GM19328 (cell line): ENCODE data around the gene PKDCC.
"Not testable (repeated sequence)": the region's sequence is repeated elsewhere in the genome, so short reads cannot be mapped to it uniquely, and the experiment has no call there.

ENCODE experiments used
- ATAC-seq: cut with Tn5 transposase; IDR thresholded peaks from one replicate; pipeline ENCODE4 v1.9.1; 2021; ENCODE audit warnings: mild to moderate bottlenecking, moderate library complexity; ENCODE audit not compliant: unreplicated experiment

PKDCC gene

GRCh38 chr2:42060718-42061619 is 13.1 kb downstream of the PKDCC start:
- no peak for ATAC-seq

GRCh38 chr2:42061839-42062238 is 14.0 kb downstream of the PKDCC start:
- ATAC-seq: no peak

- ATAC-seq: no peak
These were observed 15.8 kb downstream of the PKDCC start for GRCh38 chr2:42063431-42064171.

GRCh38 chr2:42064417-42064942 is 16.7 kb downstream of the PKDCC start:
- no peak for ATAC-seq

- ATAC-seq: not testable (repeated sequence)
These were observed 17.9 kb downstream of the PKDCC start for GRCh38 chr2:42065753-42066152.

- not testable (repeated sequence) for ATAC-seq
These were observed 19.2 kb downstream of the PKDCC start for GRCh38 chr2:42067001-42067400.

GRCh38 chr2:42067521-42067920 is 19.7 kb downstream of the PKDCC start:
- no peak for ATAC-seq

- ATAC-seq: no peak
These were observed 20.9 kb downstream of the PKDCC start for GRCh38 chr2:42068571-42069178.

GRCh38 chr2:42069568-42069967 is 21.7 kb downstream of the PKDCC start:
- no peak for ATAC-seq

GRCh38 chr2:42071791-42072190 is 24.0 kb downstream of the PKDCC start:
- ATAC-seq: no peak

GRCh38 chr2:42072349-42073118 is 24.7 kb downstream of the PKDCC start:
- ATAC-seq: no peak

GRCh38 chr2:42073739-42074503 is 26.1 kb downstream of the PKDCC start:
- no peak for ATAC-seq

- no peak for ATAC-seq
These were observed 26.8 kb downstream of the PKDCC start for GRCh38 chr2:42074661-42075060.

- ATAC-seq: no peak
These were observed 28.8 kb downstream of the PKDCC start for GRCh38 chr2:42076357-42077225.

GRCh38 chr2:42077343-42077742 is 29.5 kb downstream of the PKDCC start:
- no peak for ATAC-seq

GRCh38 chr2:42079737-42080287 is 32.0 kb downstream of the PKDCC start:
- ATAC-seq: no peak

- ATAC-seq: not testable (repeated sequence)
These were observed 33.3 kb downstream of the PKDCC start for GRCh38 chr2:42081151-42081550.

- ATAC-seq: no peak
These were observed 34.2 kb downstream of the PKDCC start for GRCh38 chr2:42082016-42082415.
